B cell (primary cell): ENCODE results near the gene ABHD2. TPM values are rescaled to one million over a fixed set of nuclear protein-coding genes. Genes with fewer than 3 reads are reported as not detected.

Experiments used
- ATAC-seq: fragments of 200-7000 bp; cut with Tn5 transposase; one replicate; pipeline ENCODE4 v1.10.0; 2021; ENCODE audit warnings: low read depth, mild to moderate bottlenecking, moderate number of reproducible peaks, moderate library complexity
- CTCF ChIA-PET: fragments of 350-600 bp; sonication (Branson Sonifier 250); formaldehyde crosslinking; loops from one replicate; lab custom pipeline; 2021; ENCODE audit warnings: antibody characterized with exemption, inconsistent platforms; lab: Charles Lee
- POLR2A ChIA-PET: fragments of 350-600 bp; sonication (Branson Sonifier 250); formaldehyde crosslinking; loops from one replicate; lab custom pipeline; 2021; ENCODE audit warnings: antibody characterized with exemption; lab: Charles Lee
- DNase-seq: peaks from one replicate; pipeline ENCODE4 v3.0.0; 2013
- H2AFZ ChIP-seq: 2 replicates; pipeline ENCODE4 v1.6.1; 2012; ENCODE audit warnings: mild to moderate bottlenecking, low read depth, low read length; ENCODE audit not compliant: insufficient read depth, poor library complexity, severe bottlenecking
- H3K27ac ChIP-seq, 2 donors: 1 replicate in 1 of 2; 2 replicates in 1 of 2; pipeline ENCODE4 v1.5.1; 2012 to 2013; ENCODE audit warnings: low read length in 2 of 2, mild to moderate bottlenecking in 2 of 2, moderate library complexity in 1 of 2
- H3K27me3 ChIP-seq, 4 experiments: fragments of 200-600 bp in 1 of 4; sonication (generic) in 1 of 4; replicated peaks in 1 of 4; 1 replicate in 2 of 4; 2 replicates in 2 of 4; pipeline versions ENCODE4 v1.6.1 to v1.7.0; 2013 to 2016; ENCODE audit warnings: low read length in 3 of 4, mild to moderate bottlenecking in 2 of 4, mixed read lengths in 1 of 4, moderate library complexity in 1 of 4; ENCODE audit not compliant: insufficient read depth in 4 of 4, control insufficient read depth in 3 of 4; ENCODE audit errors: control extremely low read depth in 1 of 4
- H3K36me3 ChIP-seq, 2 experiments: replicated peaks in 1 of 2; 1 replicate in 1 of 2; 2 replicates in 1 of 2; pipeline versions ENCODE4 v1.6.1 to v1.7.1; 2013; ENCODE audit warnings: low read length in 1 of 2; ENCODE audit not compliant: insufficient read depth in 2 of 2, control insufficient read depth in 1 of 2; ENCODE audit errors: control extremely low read depth in 1 of 2, extremely low read depth in 1 of 2
- H3K4me1 ChIP-seq, 2 donors: fragments of 200-600 bp in 1 of 2; sonication (generic) in 1 of 2; 1 replicate in 1 of 2; 2 replicates in 1 of 2; pipeline versions ENCODE4 v1.5.1 to v1.6.1; 2013 to 2017; ENCODE audit warnings: low read length in 2 of 2; ENCODE audit not compliant: control insufficient read depth in 2 of 2, insufficient read depth in 2 of 2
- H3K4me2 ChIP-seq: replicated peaks from 2 replicates; pipeline ENCODE3; 2012; ENCODE audit warnings: mild to moderate bottlenecking, low read depth, low read length; ENCODE audit not compliant: poor library complexity, severe bottlenecking
- H3K4me3 ChIP-seq, 5 experiments: fragments of 200-600 bp in 1 of 5; sonication (generic) in 1 of 5; 1 replicate in 3 of 5; 2 replicates in 2 of 5; pipeline versions ENCODE4 v1.5.1 to v1.7.0; 2011 to 2016; ENCODE audit warnings: low read length in 4 of 5, mild to moderate bottlenecking in 4 of 5, low read depth in 2 of 5, control low read depth in 1 of 5, moderate library complexity in 1 of 5; ENCODE audit not compliant: insufficient read depth in 1 of 5; ENCODE audit errors: control extremely low read depth in 1 of 5, extremely low read depth in 1 of 5
- H3K79me2 ChIP-seq: fragments of 200-600 bp; sonication (generic); one replicate; pipeline ENCODE4 v1.6.0; 2016; ENCODE audit warnings: low read length; ENCODE audit not compliant: control insufficient read depth, insufficient read depth
- H3K9ac ChIP-seq: fragments of 200-600 bp; sonication (generic); 2 replicates; pipeline ENCODE4 v1.6.1; 2017; ENCODE audit warnings: mild to moderate bottlenecking, low read length, moderate library complexity
- H3K9me3 ChIP-seq, 3 donors: one replicate each; pipeline versions ENCODE4 v1.6.1 to v1.7.1; 2013; ENCODE audit warnings: low read length in 2 of 3; ENCODE audit not compliant: control insufficient read depth in 2 of 3, insufficient read depth in 1 of 3; ENCODE audit errors: control extremely low read depth in 1 of 3
- H4K20me1 ChIP-seq: 2 replicates; pipeline ENCODE4 v1.6.0; 2012; ENCODE audit warnings: mild to moderate bottlenecking, low read length; ENCODE audit not compliant: insufficient read depth, control insufficient read depth, poor library complexity, severe bottlenecking
- H3K27ac Mint-ChIP-seq: one replicate; pipeline ENCODE4 v1.8.0; 2021; ENCODE audit warnings: mixed read lengths
- H3K27me3 Mint-ChIP-seq: one replicate; pipeline ENCODE4 v1.8.0; 2021; ENCODE audit warnings: mixed read lengths
- H3K4me1 Mint-ChIP-seq: one replicate; pipeline ENCODE4 v1.8.0; 2021; ENCODE audit warnings: mixed read lengths
- H3K4me3 Mint-ChIP-seq: one replicate; pipeline ENCODE4 v1.8.0; 2021; ENCODE audit warnings: mixed read lengths
- H3K9me3 Mint-ChIP-seq: one replicate; pipeline ENCODE4 v1.8.0; 2022; ENCODE audit warnings: mixed read lengths; ENCODE audit not compliant: insufficient read depth
- CTCF ChIP-seq: fragments of 200-600 bp; IDR thresholded peaks from one replicate; pipeline ENCODE4 v1.8.0; 2022; ENCODE audit warnings: antibody characterized with exemption, mild to moderate bottlenecking
- EZH2 ChIP-seq: IDR thresholded peaks from 2 replicates; pipeline ENCODE4 v1.6.1; 2012; ENCODE audit warnings: borderline replicate concordance, low read depth, mild to moderate bottlenecking, moderate library complexity, low read length; ENCODE audit not compliant: insufficient read depth, poor library complexity, severe bottlenecking
- WGBS: methylation state at CpG from one replicate; pipeline ENCODE4 v1.1.5; 2013; ENCODE audit warnings: missing lambda C conversion rate; ENCODE audit not compliant: insufficient coverage; 5-methylcytosine and 5-hydroxymethylcytosine counted together
- intact Hi-C: fragments of 100-400 bp; cut with micrococcal nuclease; formaldehyde crosslinking; loops from one replicate; pipeline ENCODE4 v1.10.0; 2022
- polyA plus RNA-seq: library from polyadenylated mRNA; depleted of rRNA; stranded (reverse); fragments of >200 nt; gene quantifications from 2 replicates; pipeline ENCODE4 v1.2.3, GENCODE V29; 2012
- total RNA-seq, 2 donors: library from RNA; stranded (reverse); fragments of 120-200 nt in 1 of 2; gene quantifications; 1 replicate in 1 of 2; 2 replicates in 1 of 2; pipeline versions ENCODE4 v1.2.3 to v1.2.4, GENCODE V29; 2013 to 2022

ABHD2 gene
- total and polyA plus RNA-seq, 2 donors (not counting 1 experiment from before 2014, with no cell fraction given) = 7.1 to 45.8 TPM

- POLR2A ChIA-PET = no interaction called here
- Mint-ChIP-seq H3K4me1 (peaks cover 9% of the 10 kb centered on the region), H3K9me3 (no peaks in the 10 kb centered on the region), H3K27me3 (peaks cover 4% of the 10 kb centered on the region), H3K27ac (no peak overlapping the region), H3K4me3 (no peak overlapping the region)
- no peaks in the 10 kb centered on the region for H3K79me2 ChIP-seq
- H3K9ac ChIP-seq = no peak overlapping the region
- DNase-seq (no peak), ATAC-seq (no peak)
- no peaks in the 10 kb centered on the region for H3K36me3 ChIP-seq
- 86% methylated on average over 1 of the region's 1 CpG for WGBS
- no peak overlapping the region for H3K4me3 ChIP-seq
- CTCF ChIA-PET = interaction anchor here (0.6 to 1.2 kb wide), 3 partner anchors 25 to 214 kb away, joined by 3 to 4 read pairs (median 3); no protein-coding TSS in a partner anchor
- no peak overlapping the region for H2AFZ ChIP-seq
- intact Hi-C loops = loop anchor here (5.0 kb wide), 2 partner anchors 223 to 263 kb away; no protein-coding TSS in a partner anchor
- H3K4me2 ChIP-seq = no peak overlapping the region
- TF ChIP-seq CTCF = no peak
- no peak for TF ChIP-seq EZH2
- H3K9me3 ChIP-seq = no peaks in the 10 kb centered on the region
- no peaks in the 10 kb centered on the region for H3K27me3 ChIP-seq
- H3K4me1 ChIP-seq = peaks cover 3% of the 10 kb centered on the region in 2 donors
- H3K27ac ChIP-seq = no peak overlapping the region
- no peaks in the 10 kb centered on the region for H4K20me1 ChIP-seq
Measured at GRCh38 chr15:89209057-89209456, 120.8 kb downstream of the ABHD2 start.

GRCh38 chr15:89211678-89212170 is 123.5 kb downstream of the ABHD2 start:
- Histone ChIP-seq H3K4me1 (peaks cover 3% of the 10 kb centered on the region in 2 donors), H3K27ac (no peak overlapping the region), H3K4me3 (no peak overlapping the region), H3K36me3 (no peaks in the 10 kb centered on the region), H3K9me3 (no peaks in the 10 kb centered on the region), H3K4me2 (no peak overlapping the region), H4K20me1 (no peaks in the 10 kb centered on the region), H2AFZ (no peak overlapping the region), H3K27me3 (no peaks in the 10 kb centered on the region), H3K9ac (no peak overlapping the region), H3K79me2 (no peaks in the 10 kb centered on the region)
- Mint-ChIP-seq H3K27ac (no peak overlapping the region), H3K4me3 (no peak overlapping the region), H3K9me3 (no peaks in the 10 kb centered on the region), H3K27me3 (peaks cover 4% of the 10 kb centered on the region), H3K4me1 (peaks cover 6% of the 10 kb centered on the region)
- intact Hi-C loops = no loop called here
- ChIA-PET POLR2A (no interaction called here), CTCF (no interaction called here)
- DNase-seq (no peak), ATAC-seq (no peak)
- 97% methylated on average over 4 of the region's 5 CpGs for WGBS
- TF ChIP-seq CTCF (no peak), EZH2 (no peak)
